GM12801 (cell line): ENCODE measurements around the gene PLA2G4F.

Source experiments
- CTCF ChIP-seq: IDR thresholded peaks from one replicate; pipeline ENCODE4 v1.5.1; 2011; ENCODE audit warnings: control low read depth; ENCODE audit not compliant: insufficient read length; ENCODE audit errors: extremely low read depth

PLA2G4F gene

GRCh38 chr15:42104095-42104891, 52.1 kb downstream of the PLA2G4F start:
- no peak for TF ChIP-seq CTCF

- TF ChIP-seq CTCF = no peak
Measured at GRCh38 chr15:42102646-42103235, 53.7 kb downstream of the PLA2G4F start.

- TF ChIP-seq CTCF = no peak
Measured at GRCh38 chr15:42101861-42102260, 54.6 kb downstream of the PLA2G4F start.

GRCh38 chr15:42100021-42100800, 56.2 kb downstream of the PLA2G4F start:
- TF ChIP-seq CTCF = no peak

GRCh38 chr15:42097018-42097417, 59.4 kb downstream of the PLA2G4F start:
- no peak for TF ChIP-seq CTCF

GRCh38 chr15:42094512-42094963, 61.9 kb downstream of the PLA2G4F start, which contains the start of gene PLA2G4D:
TSS of gene PLA2G4D (minus strand) at chr15:42094562. CDS start at chr15:42094459, 103 bp downstream.
- no peak for TF ChIP-seq CTCF

GRCh38 chr15:42093966-42094365, 62.5 kb downstream of the PLA2G4F start:
- TF ChIP-seq CTCF = no peak
